GM18858 (cell line): ENCODE data around the gene CFAP97.
"Not testable (repeated sequence)": the region's sequence is repeated elsewhere in the genome, so short reads cannot be mapped to it uniquely, and the experiment has no call there.

Experiments
- ATAC-seq: cut with Tn5 transposase; IDR thresholded peaks from one replicate; pipeline ENCODE4 v1.9.1; 2021; ENCODE audit not compliant: unreplicated experiment

The CFAP97 gene

DNA sequence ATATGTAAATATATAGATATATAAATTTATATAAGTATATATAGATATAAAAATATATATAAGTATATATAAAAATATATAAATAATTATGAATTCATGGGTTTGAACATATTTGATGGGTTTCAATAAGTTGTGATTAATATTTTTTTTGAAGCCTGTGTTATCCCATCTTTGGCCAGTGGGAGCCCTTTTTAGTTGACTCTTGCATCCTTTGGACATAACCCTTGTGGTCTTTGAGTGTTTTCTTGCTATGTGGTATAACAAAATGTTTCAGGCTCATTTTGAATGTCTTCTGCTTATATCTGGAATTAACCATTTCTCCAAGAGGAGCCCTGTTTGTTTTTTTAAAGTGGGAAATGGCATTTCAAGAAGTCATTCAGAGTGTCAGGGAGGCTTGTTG, 20.8 kb upstream of the CFAP97 start:
- no peak for ATAC-seq

- ATAC-seq: no peak
Observed at GRCh38 chr4:185222598-185222997, 18.8 kb upstream of the CFAP97 start.

GRCh38 chr4:185221912-185222311, 18.1 kb upstream of the CFAP97 start:
- ATAC-seq: no peak

GRCh38 chr4:185221491-185221890, 17.7 kb upstream of the CFAP97 start:
- ATAC-seq: no peak

GRCh38 chr4:185219551-185220344, 15.9 kb upstream of the CFAP97 start:
- ATAC-seq: peak; percentile 66

DNA sequence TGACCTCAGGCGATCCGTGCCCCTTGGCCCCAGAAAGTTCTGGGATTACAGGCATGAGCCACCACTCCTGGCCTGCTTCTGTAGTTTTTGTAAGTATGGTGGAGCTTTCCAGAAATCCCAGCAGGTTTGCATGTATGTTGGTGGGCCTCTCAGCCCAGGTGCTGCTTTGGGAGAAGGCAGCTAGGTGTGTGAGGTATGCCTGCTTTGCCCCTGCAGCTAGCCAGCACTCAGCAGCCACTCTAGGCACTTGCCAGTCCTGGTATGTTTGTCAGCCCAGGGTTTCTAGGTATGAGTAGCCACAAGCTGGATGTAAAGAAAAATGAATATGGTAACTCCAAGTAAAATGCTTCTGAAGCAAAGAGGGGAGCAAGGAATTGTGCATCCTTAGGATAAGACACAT, 14.5 kb upstream of the CFAP97 start:
- no peak for ATAC-seq

- no peak for ATAC-seq
Observed at GRCh38 chr4:185217408-185217975, 13.7 kb upstream of the CFAP97 start.

DNA sequence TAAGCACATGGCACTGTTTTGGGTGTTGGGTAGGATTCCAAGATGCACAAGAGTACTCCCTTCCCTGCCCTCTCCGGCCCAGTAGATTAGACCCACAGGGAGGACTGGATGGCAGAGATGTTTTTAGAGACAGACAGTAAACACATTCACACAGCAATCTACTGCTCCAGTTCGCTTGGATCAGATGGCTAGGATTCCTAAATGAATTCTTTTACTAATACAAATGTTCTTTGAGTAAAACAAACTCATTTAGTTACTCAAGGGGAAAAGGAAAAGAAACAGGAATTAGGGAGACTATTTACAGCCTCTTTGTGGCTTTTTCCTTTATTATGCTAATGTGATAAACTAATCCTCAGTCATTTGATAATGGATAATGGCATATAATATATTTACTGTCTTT, 11.5 kb upstream of the CFAP97 start:
- ATAC-seq: no peak

DNA sequence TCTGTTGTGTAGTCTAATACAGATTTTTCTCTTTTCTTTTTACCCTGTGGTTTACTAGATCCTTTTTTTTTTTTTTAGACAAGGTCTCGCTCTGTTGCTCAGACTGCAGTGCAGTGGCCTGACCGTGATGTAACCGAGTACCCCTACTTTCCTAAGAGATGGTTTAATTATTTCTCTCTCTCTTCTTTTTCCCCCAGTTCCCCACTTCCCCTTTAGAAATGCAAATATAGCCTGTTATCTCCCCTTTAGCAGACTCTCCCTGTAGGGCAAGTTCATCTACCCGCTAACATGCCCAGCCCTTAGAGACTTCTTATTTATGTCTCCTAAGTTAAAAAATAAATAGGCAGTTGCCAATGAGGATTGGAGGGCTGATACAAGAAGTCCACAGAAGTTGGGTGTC, 10.1 kb upstream of the CFAP97 start:
- peak; percentile 50 for ATAC-seq

DNA sequence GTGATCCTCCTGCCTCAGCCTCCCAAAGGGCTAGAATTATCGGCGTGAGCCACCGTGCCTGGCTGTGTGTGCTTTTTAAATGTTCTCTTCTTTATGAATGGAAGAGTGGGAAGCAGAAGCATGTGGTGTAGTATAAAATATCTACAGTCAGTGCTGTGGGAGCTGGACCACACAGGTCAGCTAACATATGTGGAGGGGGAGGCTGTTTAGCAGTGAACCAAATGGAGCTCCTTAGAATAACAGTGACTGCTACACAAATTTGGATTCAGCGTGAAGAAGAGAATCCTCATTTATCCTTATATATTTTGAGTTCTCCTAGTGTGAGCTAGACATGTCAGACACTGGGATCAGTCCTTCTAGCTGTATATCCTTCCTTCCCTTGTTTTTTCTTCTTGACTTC, 8.8 kb upstream of the CFAP97 start:
- ATAC-seq: no peak

GRCh38 chr4:185211641-185212040, 7.8 kb upstream of the CFAP97 start:
- no peak for ATAC-seq

- ATAC-seq: no peak
Observed at GRCh38 chr4:185211035-185211434, 7.2 kb upstream of the CFAP97 start.

GRCh38 chr4:185210102-185210981, 6.5 kb upstream of the CFAP97 start:
- peak; percentile 0 for ATAC-seq

- ATAC-seq: peak; percentile 0
Observed at GRCh38 chr4:185209852-185210101, 6.0 kb upstream of the CFAP97 start.

DNA sequence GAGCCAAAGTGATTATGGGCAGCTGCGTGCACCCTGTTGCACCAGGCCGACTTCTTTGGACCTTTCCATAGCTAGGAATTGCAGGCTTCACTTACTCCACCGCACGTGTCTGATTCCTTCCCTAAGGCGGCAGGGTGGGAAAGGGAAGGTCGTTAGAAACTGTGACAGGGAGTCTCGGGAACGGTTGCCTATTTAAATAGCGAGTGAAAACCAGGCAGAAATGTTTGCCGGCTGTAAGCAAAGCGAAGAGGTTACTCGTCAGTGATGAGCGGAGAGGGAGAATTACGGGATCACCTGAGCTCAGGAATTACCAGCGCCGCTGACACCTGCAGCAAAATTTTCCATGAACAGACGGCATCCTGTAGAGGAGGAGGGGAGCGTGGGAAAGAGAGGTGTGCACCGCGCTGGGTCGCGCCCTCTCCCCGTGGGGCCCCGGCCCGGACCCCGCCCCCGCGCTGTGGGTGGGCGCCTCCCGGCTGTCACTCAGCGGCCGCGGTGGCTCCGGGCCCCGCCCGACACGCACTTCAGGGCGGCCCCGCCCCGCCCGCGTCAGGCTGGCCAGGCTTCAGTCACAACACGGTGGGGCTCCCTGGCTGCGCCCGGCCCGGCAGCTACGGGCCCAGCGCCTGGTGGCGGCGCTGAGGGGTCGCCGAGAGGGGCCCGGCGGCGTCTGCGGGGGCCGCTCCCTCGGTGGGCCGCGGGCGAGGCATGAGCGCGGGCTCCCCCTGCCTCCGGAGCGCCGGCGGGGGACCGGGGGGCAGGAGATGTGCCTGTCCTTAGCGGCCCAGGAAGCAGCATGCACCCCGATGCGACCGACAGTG, 5.4 kb upstream of the CFAP97 start, which contains the start of gene SNX25:
SNX25 (plus strand) TSS at position 568 of the 821 bp plus-strand sequence; CDS start at position 797, 229 bp downstream.
- ATAC-seq: peak; percentile 58

DNA sequence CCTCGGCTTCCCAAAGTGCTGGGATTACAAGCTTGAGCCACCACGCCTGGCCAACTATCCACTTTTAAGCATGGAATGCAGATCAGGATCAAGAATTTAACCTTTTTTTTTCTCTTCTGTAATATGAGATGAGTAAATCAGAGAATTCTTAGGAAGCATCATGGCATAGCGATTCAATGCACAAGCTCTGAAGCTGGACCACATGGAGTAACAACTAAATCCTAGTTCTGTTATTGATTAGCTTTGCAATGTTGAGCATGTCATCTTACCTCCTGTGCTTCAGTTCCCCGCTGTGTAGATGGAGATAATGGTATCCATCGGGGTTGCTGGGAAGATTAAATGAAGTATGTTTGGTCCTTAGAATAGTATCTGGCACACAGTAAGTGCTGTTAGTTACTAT, 3.7 kb upstream of the CFAP97 start:
- ATAC-seq: no peak

- ATAC-seq: no peak
Observed at GRCh38 chr4:185205697-185206342, 2.0 kb upstream of the CFAP97 start.

DNA sequence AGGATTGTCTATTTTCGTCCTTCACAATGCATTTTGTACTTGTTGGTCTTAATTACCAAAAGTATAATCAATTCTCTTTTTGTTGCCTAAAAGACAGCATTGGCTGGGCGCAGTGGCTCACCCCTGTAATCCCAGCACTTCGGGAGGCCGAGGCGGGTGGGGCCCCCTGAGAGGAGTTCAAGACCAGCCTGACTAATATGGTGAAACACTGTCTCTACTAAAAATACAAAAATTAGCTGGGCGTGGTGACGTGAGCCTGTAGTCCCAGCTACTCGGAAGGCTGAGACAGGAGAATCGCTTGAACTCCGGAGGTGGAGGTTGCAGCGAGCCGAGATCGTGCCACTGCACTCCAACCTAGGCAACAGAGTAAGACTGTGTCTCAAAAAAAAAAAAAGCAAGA, 1.3 kb upstream of the CFAP97 start:
- not testable (repeated sequence) for ATAC-seq

GRCh38 chr4:185204238-185204910, 574 bp upstream of the CFAP97 start:
- ATAC-seq: no peak

GRCh38 chr4:185202984-185203485, 765 bp downstream of the CFAP97 start:
- no peak for ATAC-seq
